Endodermal cell (in vitro differentiated cells): ENCODE results near the gene RPS2. TPM values are rescaled to one million over a fixed set of nuclear protein-coding genes. Genes with fewer than 3 reads are reported as not detected.
A peak's percentile ranks its signal among the peaks of the same experiment; 100 is the strongest.

ENCODE experiments used
- DNase-seq: peaks from one replicate; pipeline ENCODE4 v3.0.0-alpha.2; 2017
- H3K27ac ChIP-seq: 2 replicates; pipeline ENCODE4 v1.5.1; 2013; ENCODE audit warnings: mild to moderate bottlenecking, low read depth, low read length, moderate library complexity
- H3K27me3 ChIP-seq: 2 replicates; pipeline ENCODE4 v1.6.1; 2013; ENCODE audit warnings: mild to moderate bottlenecking, low read length, moderate library complexity; ENCODE audit not compliant: insufficient read depth, control insufficient read depth, poor library complexity, severe bottlenecking
- H3K36me3 ChIP-seq: 2 replicates; pipeline ENCODE4 v1.7.0; 2013; ENCODE audit warnings: mild to moderate bottlenecking, low read length, moderate library complexity; ENCODE audit not compliant: control insufficient read depth, insufficient read depth
- H3K4me1 ChIP-seq: one replicate; pipeline ENCODE4 v1.7.0; 2013; ENCODE audit warnings: low read length; ENCODE audit not compliant: control insufficient read depth, insufficient read depth
- H3K4me3 ChIP-seq: 2 replicates; pipeline ENCODE4 v1.5.1; 2013; ENCODE audit warnings: mild to moderate bottlenecking, low read length, moderate library complexity
- H3K9ac ChIP-seq: 2 replicates; pipeline ENCODE4 v1.6.1; 2013; ENCODE audit warnings: mild to moderate bottlenecking, low read length, moderate library complexity; ENCODE audit not compliant: poor library complexity, severe bottlenecking; ENCODE audit errors: extremely low read depth
- H3K9me3 ChIP-seq: 2 replicates; pipeline ENCODE4 v1.6.1; 2013; ENCODE audit warnings: mild to moderate bottlenecking, low read length, moderate library complexity; ENCODE audit not compliant: control insufficient read depth
- H3K27ac Mint-ChIP-seq: 2 replicates; pipeline ENCODE4 v1.8.0; 2020; ENCODE audit warnings: mixed read lengths
- H3K27me3 Mint-ChIP-seq: 2 replicates; pipeline ENCODE4 v1.8.0; 2021; ENCODE audit warnings: mild to moderate bottlenecking, mixed read lengths; ENCODE audit not compliant: insufficient read depth
- H3K36me3 Mint-ChIP-seq: 2 replicates; pipeline ENCODE4 v1.8.0; 2020; ENCODE audit warnings: low read depth, mixed read lengths
- H3K4me1 Mint-ChIP-seq: 2 replicates; pipeline ENCODE4 v1.8.0; 2020; ENCODE audit warnings: mixed read lengths
- H3K4me3 Mint-ChIP-seq: 2 replicates; pipeline ENCODE4 v1.8.0; 2020; ENCODE audit warnings: mild to moderate bottlenecking, moderate library complexity, mixed read lengths
- H3K9me3 Mint-ChIP-seq: 2 replicates; pipeline ENCODE4 v1.8.0; 2020; ENCODE audit warnings: mild to moderate bottlenecking, mixed read lengths
- CTCF ChIP-seq: fragments of 200-600 bp; sonication (generic); conservative IDR thresholded peaks from 2 replicates; pipeline ENCODE4 v1.5.0; 2021; ENCODE audit warnings: antibody characterized with exemption, mild to moderate bottlenecking
- WGBS, 2 experiments: methylation state at CpG; one replicate each; pipeline versions ENCODE4 v1.1.5 to v1.1.7; 2013; ENCODE audit warnings: missing lambda C conversion rate in 2 of 2, mixed read lengths in 1 of 2; ENCODE audit not compliant: insufficient coverage in 1 of 2, insufficient read length in 1 of 2; 5-methylcytosine and 5-hydroxymethylcytosine counted together
- total RNA-seq, 2 donors: library from RNA; stranded (reverse); fragmentation: NEBNext Ultra II Directional in 1 of 2; extraction: Animal tissue kit (Norgen Biotek cat#: 25700) in 1 of 2; gene quantifications; 2 replicates in 1 of 2; 3 replicates in 1 of 2; pipeline ENCODE4 v1.2.1, GENCODE V29; 2021

The RPS2 gene
- total RNA-seq, 2 donors from 2014 or later, result 3,064 to 3,492 TPM

- Mint-ChIP-seq H3K27ac (no peak overlapping the region), H3K4me3 (no peak overlapping the region), H3K36me3 (no peaks in the 10 kb centered on the region), H3K9me3 (no peaks in the 10 kb centered on the region), H3K27me3 (peaks cover 10% of the 10 kb centered on the region), H3K4me1 (peaks cover 3% of the 10 kb centered on the region)
- Histone ChIP-seq H3K4me1 (no peaks in the 10 kb centered on the region), H3K27ac (no peak overlapping the region), H3K27me3 (no peaks in the 10 kb centered on the region), H3K9ac (no peak overlapping the region), H3K4me3 (no peak overlapping the region), H3K9me3 (no peaks in the 10 kb centered on the region), H3K36me3 (no peaks in the 10 kb centered on the region)
- TF ChIP-seq CTCF, result no peak
- DNase-seq, result no peak
- 94 to 99% methylated on average over 10 to 18 of the region's 21 CpGs for WGBS, 2 experiments
These were observed 19.9 kb downstream of the RPS2 start for GRCh38 chr16:1944612-1945199.

GRCh38 chr16:1942810-1943726, 21.6 kb downstream of the RPS2 start, which contains the start of gene MSRB1:
Gene MSRB1, minus strand, starts transcription at chr16:1943199. Its CDS starts 43 bp downstream, at chr16:1943156.
- Mint-ChIP-seq H3K4me1 (peaks cover 3% of the 10 kb centered on the region), H3K4me3 (peak within 1 kb of the TSS; percentile 82), H3K27ac (peak within 1 kb of the TSS; percentile 76), H3K27me3 (peaks cover 10% of the 10 kb centered on the region), H3K36me3 (peaks cover 14% of the 10 kb centered on the region), H3K9me3 (no peaks in the 10 kb centered on the region)
- Histone ChIP-seq H3K4me1 (no peaks in the 10 kb centered on the region), H3K4me3 (peak within 1 kb of the TSS; percentile 89), H3K27me3 (no peaks in the 10 kb centered on the region), H3K9ac (peak within 1 kb of the TSS; percentile 20), H3K27ac (no peak within 1 kb of the TSS), H3K9me3 (no peaks in the 10 kb centered on the region), H3K36me3 (peaks cover 1% of the 10 kb centered on the region)
- DNase-seq, result peak; percentile 100
- peak; percentile 50 for TF ChIP-seq CTCF
- WGBS, 2 experiments, result 3 to 5% methylated on average over 20 to 76 of the region's 77 CpGs

GRCh38 chr16:1942047-1942809, 22.4 kb downstream of the RPS2 start:
- Histone ChIP-seq H3K9me3 (no peaks in the 10 kb centered on the region), H3K4me1 (no peaks in the 10 kb centered on the region), H3K9ac (peak overlapping the region; percentile 20), H3K36me3 (peaks cover 4% of the 10 kb centered on the region), H3K4me3 (peak overlapping the region; percentile 89), H3K27me3 (no peaks in the 10 kb centered on the region), H3K27ac (no peak overlapping the region)
- Mint-ChIP-seq H3K4me3 (peak overlapping the region; percentile 82), H3K9me3 (no peaks in the 10 kb centered on the region), H3K36me3 (peaks cover 17% of the 10 kb centered on the region), H3K27ac (no peak overlapping the region), H3K27me3 (peaks cover 10% of the 10 kb centered on the region), H3K4me1 (peaks cover 3% of the 10 kb centered on the region)
- TF ChIP-seq CTCF, result no peak
- peak; percentile 63 for DNase-seq
- 47 to 58% methylated on average over 8 to 16 of the region's 17 CpGs for WGBS, 2 experiments
